Uterus (tissue), 2 donors: ENCODE measurements around the gene ZNF521.

Source experiments
- CTCF ChIP-seq, 4 experiments: fragments of 200-600 bp in 2 of 4; fragments of 450-650 bp in 2 of 4; sonication (generic) in 2 of 4; IDR thresholded peaks; one replicate each; pipeline ENCODE4 v1.5.1; 2016 to 2019; ENCODE audit warnings: antibody characterized with exemption in 4 of 4, mild to moderate bottlenecking in 2 of 4, moderate library complexity in 1 of 4
- POLR2A ChIP-seq, 2 donors: fragments of 450-650 bp; IDR thresholded peaks; one replicate each; pipeline ENCODE4 v1.6.1; 2016; ENCODE audit warnings: antibody characterized with exemption in 2 of 2, mild to moderate bottlenecking in 1 of 2, moderate library complexity in 1 of 2

- TF ChIP-seq CTCF (IDR thresholded peaks at IDR 0.05) (no peak), POLR2A (IDR thresholded peaks at IDR 0.05) (no peak)
Observed at GRCh38 chr18:25190472-25190871, 161.5 kb downstream of the ZNF521 start.
